HG02938 (cell line): ENCODE results near the gene HCAR3.
"Not testable (repeated sequence)": the region's sequence is repeated elsewhere in the genome, so short reads cannot be mapped to it uniquely, and the experiment has no call there.

Source experiments
- ATAC-seq: cut with Tn5 transposase; IDR thresholded peaks from one replicate; pipeline ENCODE4 v1.9.1; 2021; ENCODE audit warnings: mild to moderate bottlenecking, moderate library complexity; ENCODE audit not compliant: unreplicated experiment

HCAR3 gene

GRCh38 chr12:122676015-122676414, 40.6 kb downstream of the HCAR3 start:
- ATAC-seq: not testable (repeated sequence)

GRCh38 chr12:122672515-122672914, 44.1 kb downstream of the HCAR3 start:
- ATAC-seq: no peak

GRCh38 chr12:122669397-122670070, 47.1 kb downstream of the HCAR3 start:
- ATAC-seq: no peak

- ATAC-seq: no peak
Measured at GRCh38 chr12:122668268-122668667, 48.3 kb downstream of the HCAR3 start.

GRCh38 chr12:122665759-122666158, 50.9 kb downstream of the HCAR3 start:
- no peak for ATAC-seq

- no peak for ATAC-seq
Measured at GRCh38 chr12:122665349-122665748, 51.3 kb downstream of the HCAR3 start.
